Cardiac muscle cell (in vitro differentiated cells and primary cell): ENCODE results near the gene BRAT1. TPM values are rescaled to one million over a fixed set of nuclear protein-coding genes. Genes with fewer than 3 reads are reported as not detected.

Source experiments
- DNase-seq, 2 donors: peaks; one replicate each; pipeline versions ENCODE4 v3.0.0 to v3.0.0-alpha.2; 2010 to 2017; ENCODE audit warnings: low read depth in 1 of 2, low spot score in 1 of 2
- H3K27ac ChIP-seq: fragments of 200-600 bp; sonication (generic); 2 replicates; pipeline ENCODE4 v1.5.1; 2016
- H3K27me3 ChIP-seq: fragments of 200-600 bp; sonication (generic); 2 replicates; pipeline ENCODE4 v1.6.0; 2016; ENCODE audit warnings: control low read depth
- H3K36me3 ChIP-seq: fragments of 200-600 bp; sonication (generic); 2 replicates; pipeline ENCODE4 v1.5.1; 2016; ENCODE audit warnings: control low read depth
- H3K4me1 ChIP-seq: fragments of 200-600 bp; sonication (generic); 2 replicates; pipeline ENCODE4 v1.8.1; 2017; ENCODE audit warnings: low read depth, mild to moderate bottlenecking, mixed run types
- H3K4me3 ChIP-seq: fragments of 200-600 bp; sonication (generic); 2 replicates; pipeline ENCODE4 v1.5.1; 2016; ENCODE audit warnings: mild to moderate bottlenecking
- H3K9me3 ChIP-seq: fragments of 200-600 bp; sonication (generic); 2 replicates; pipeline ENCODE4 v1.5.1; 2017; ENCODE audit warnings: low read depth, mild to moderate bottlenecking, control low read depth
- CTCF ChIP-seq: IDR thresholded peaks from 2 replicates; pipeline ENCODE4 v1.5.1; 2012; ENCODE audit warnings: low read depth, mild to moderate bottlenecking, low read length
- polyA plus RNA-seq: library from polyadenylated mRNA; unstranded; fragments of >200 nt; fragmentation: Nextera tagmentation; extraction: Ambion mirVana; gene quantifications from 2 replicates; pipeline ENCODE4 v1.2.1, GENCODE V29; 2016
- total RNA-seq: library from RNA; depleted of rRNA; stranded (reverse); fragments of >200 nt; gene quantifications from 2 replicates; pipeline ENCODE4 v1.2.3, GENCODE V29; 2016

Gene BRAT1
- total and polyA plus RNA-seq, 2 experiments from 2014 or later = 80.5 to 109 TPM

GRCh38 chr7:2559283-2559950, 4.1 kb upstream of the BRAT1 start:
- Histone ChIP-seq H3K27me3 (no peaks in the 10 kb centered on the region), H3K4me3 (peak overlapping the region; percentile 97), H3K9me3 (no peaks in the 10 kb centered on the region), H3K27ac (peak overlapping the region; percentile 89), H3K4me1 (peaks cover 15% of the 10 kb centered on the region), H3K36me3 (no peaks in the 10 kb centered on the region)
- no peak for TF ChIP-seq CTCF
- DNase-seq = no peak

- H3K27me3 ChIP-seq = no peaks in the 10 kb centered on the region
- no peaks in the 10 kb centered on the region for H3K36me3 ChIP-seq
- peak; percentile 95 to 97 for DNase-seq
- no peaks in the 10 kb centered on the region for H3K9me3 ChIP-seq
- no peak for TF ChIP-seq CTCF
- peak within 1 kb of the TSS; percentile 89 for H3K27ac ChIP-seq
- peaks cover 18% of the 10 kb centered on the region for H3K4me1 ChIP-seq
- peak within 1 kb of the TSS; percentile 97 for H3K4me3 ChIP-seq
Observed at GRCh38 chr7:2558629-2559282, 3.4 kb upstream of the BRAT1 start, which contains the start of gene IQCE. Gene IQCE (plus strand): TSS chr7:2558979. CDS start chr7:2559182, 203 bp downstream.

GRCh38 chr7:2554661-2555111, 638 bp downstream of the BRAT1 start:
- peak in 1 of 2 donors; percentile 38 for DNase-seq
- Histone ChIP-seq H3K4me3 (peak overlapping the region; percentile 80), H3K27me3 (no peaks in the 10 kb centered on the region), H3K27ac (peak overlapping the region; percentile 99), H3K4me1 (peaks cover 14% of the 10 kb centered on the region), H3K36me3 (peaks cover 7% of the 10 kb centered on the region), H3K9me3 (no peaks in the 10 kb centered on the region)
- TF ChIP-seq CTCF = no peak

- Histone ChIP-seq H3K4me3 (peak overlapping the region; percentile 80), H3K9me3 (no peaks in the 10 kb centered on the region), H3K4me1 (peaks cover 14% of the 10 kb centered on the region), H3K27me3 (no peaks in the 10 kb centered on the region), H3K36me3 (peaks cover 7% of the 10 kb centered on the region), H3K27ac (peak overlapping the region; percentile 5)
- DNase-seq = no peak
- no peak for TF ChIP-seq CTCF
Observed at GRCh38 chr7:2553831-2554581, 1.3 kb downstream of the BRAT1 start.

- no peak for TF ChIP-seq CTCF
- no peak overlapping the region for H3K27ac ChIP-seq
- no peaks in the 10 kb centered on the region for H3K9me3 ChIP-seq
- no peak overlapping the region for H3K4me3 ChIP-seq
- H3K36me3 ChIP-seq = peaks cover 7% of the 10 kb centered on the region
- no peak for DNase-seq
- peaks cover 10% of the 10 kb centered on the region for H3K4me1 ChIP-seq
- no peaks in the 10 kb centered on the region for H3K27me3 ChIP-seq
Observed at GRCh38 chr7:2553108-2553507, 2.2 kb downstream of the BRAT1 start.
